Memory B cell (primary cell): Measurements from ENCODE around the gene PTRH1.
"Not testable (repeated sequence)": the region's sequence is repeated elsewhere in the genome, so short reads cannot be mapped to it uniquely, and the experiment has no call there.

Experiments
- ATAC-seq: fragments of 150-1000 bp; cut with Tn5 transposase; 2 replicates; pipeline ENCODE4 v1.10.0; 2021; ENCODE audit warnings: low read depth, mild to moderate bottlenecking, moderate library complexity
- DNase-seq, 2 donors: peaks; one replicate each; pipeline ENCODE4 v3.0.0; 2022; ENCODE audit warnings: low spot score in 2 of 2
- H3K27ac Mint-ChIP-seq: one replicate; pipeline ENCODE4 v1.8.0; 2022; ENCODE audit warnings: mild to moderate bottlenecking, moderate library complexity, mixed read lengths
- H3K27me3 Mint-ChIP-seq: one replicate; pipeline ENCODE4 v1.8.0; 2022; ENCODE audit warnings: mixed read lengths
- H3K36me3 Mint-ChIP-seq: one replicate; pipeline ENCODE4 v1.8.0; 2022; ENCODE audit warnings: mild to moderate bottlenecking, mixed read lengths
- H3K4me1 Mint-ChIP-seq: one replicate; pipeline ENCODE4 v1.8.0; 2022; ENCODE audit warnings: mixed read lengths
- H3K4me3 Mint-ChIP-seq: one replicate; pipeline ENCODE4 v1.8.0; 2022; ENCODE audit warnings: mild to moderate bottlenecking, moderate library complexity, mixed read lengths
- H3K9me3 Mint-ChIP-seq: one replicate; pipeline ENCODE4 v1.8.0; 2022; ENCODE audit warnings: mixed read lengths

PTRH1 gene

GRCh38 chr9:127715470-127716337 lies at the start of gene PTRH1, which contains the start of gene TTC16:
Gene PTRH1 (minus strand): TSS chr9:127715663. CDS start chr9:127715639, 24 bp downstream.
Gene TTC16 (plus strand): TSS chr9:127716079. CDS start chr9:127716146, 67 bp downstream.
- ATAC-seq = peak; percentile 95
- Mint-ChIP-seq H3K27me3 (no peaks in the 10 kb centered on the region), H3K4me1 (peaks cover 13% of the 10 kb centered on the region), H3K36me3 (no peaks in the 10 kb centered on the region), H3K27ac (peak within 1 kb of the TSS; percentile 80), H3K9me3 (no peaks in the 10 kb centered on the region), H3K4me3 (peak within 1 kb of the TSS; percentile 97)
- DNase-seq = peak; percentile 95

DNA sequence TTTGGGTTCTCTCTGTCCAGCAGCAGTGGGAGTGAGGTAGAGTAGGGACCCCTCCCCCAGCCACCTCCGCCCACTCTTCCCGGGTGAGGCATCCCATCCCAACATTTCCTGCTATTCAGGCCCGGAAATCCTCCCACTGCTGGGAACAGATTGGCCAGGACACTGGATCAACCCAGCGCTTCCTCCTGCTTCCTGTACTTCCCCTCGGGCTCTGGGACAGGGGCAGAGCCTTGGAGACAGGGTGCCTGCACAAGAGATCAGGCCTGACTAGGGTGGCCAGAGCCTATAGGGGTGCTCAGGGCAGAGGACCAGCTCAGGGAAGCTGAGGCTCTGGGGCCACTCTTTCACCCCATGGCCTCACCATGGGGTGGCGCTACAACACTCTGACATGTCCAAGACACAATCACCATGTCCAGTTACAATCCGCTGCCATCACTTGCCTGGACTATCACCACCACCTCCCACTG lies 48.5 kb upstream of the PTRH1 start:
- DNase-seq = no peak
- Mint-ChIP-seq H3K9me3 (no peaks in the 10 kb centered on the region), H3K27me3 (no peaks in the 10 kb centered on the region), H3K4me3 (no peak overlapping the region), H3K36me3 (peaks cover 29% of the 10 kb centered on the region), H3K27ac (peak overlapping the region; percentile 70), H3K4me1 (peaks cover 39% of the 10 kb centered on the region)
- peak; percentile 34 for ATAC-seq

DNA sequence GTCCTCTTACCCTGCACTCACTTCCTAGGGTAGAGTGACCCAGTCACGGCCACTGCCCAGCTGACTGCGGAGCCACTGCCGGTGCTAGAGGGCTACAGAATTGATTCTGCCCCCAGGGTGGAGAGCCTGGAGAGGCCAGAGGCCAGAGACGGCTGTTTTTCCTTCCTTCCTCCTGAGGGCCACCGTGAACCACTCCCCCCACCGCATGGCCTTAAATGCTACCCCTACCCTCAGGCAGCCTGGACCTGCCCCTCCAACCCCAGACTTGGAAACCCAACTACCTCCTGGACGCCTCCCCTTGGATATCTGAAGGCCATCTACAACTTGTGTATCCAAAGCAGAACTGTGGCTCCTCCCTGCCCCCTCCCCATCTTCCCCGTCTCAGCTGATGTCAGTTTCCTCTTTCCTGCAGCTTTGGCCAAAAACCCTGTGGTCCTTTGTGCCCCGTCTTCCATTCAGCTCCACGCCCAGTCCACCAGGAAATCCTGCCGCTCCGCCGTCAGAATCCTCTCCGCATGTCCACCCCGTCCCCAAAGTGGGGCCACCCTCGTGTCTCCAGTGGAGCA lies 46.7 kb upstream of the PTRH1 start:
- Mint-ChIP-seq H3K36me3 (peaks cover 30% of the 10 kb centered on the region), H3K9me3 (no peaks in the 10 kb centered on the region), H3K27ac (no peak overlapping the region), H3K27me3 (no peaks in the 10 kb centered on the region), H3K4me1 (peaks cover 37% of the 10 kb centered on the region), H3K4me3 (no peak overlapping the region)
- ATAC-seq = no peak
- DNase-seq = no peak

DNA sequence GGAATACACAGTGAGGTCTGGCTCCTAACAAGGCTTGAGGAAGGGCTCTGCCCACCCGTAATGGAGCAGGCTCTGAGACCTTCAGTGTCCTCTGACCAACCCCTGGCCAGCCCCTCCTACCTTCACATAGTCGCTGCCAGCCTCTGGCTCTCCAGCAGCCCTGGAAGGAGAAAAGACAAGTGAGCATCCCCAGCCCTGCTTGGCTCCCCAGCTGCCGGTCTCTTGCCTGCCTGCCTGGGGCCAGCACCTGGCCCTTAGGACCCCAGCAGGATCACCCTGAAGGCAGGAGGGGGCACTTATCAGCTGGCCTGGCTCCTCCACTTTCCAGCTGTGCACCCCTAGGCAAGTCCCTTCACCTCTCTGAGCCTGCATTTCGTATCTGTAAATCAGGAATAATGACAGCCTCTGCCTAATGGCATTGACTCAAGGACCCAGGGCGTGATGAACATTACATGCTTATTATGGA lies 46.1 kb upstream of the PTRH1 start:
- no peak for ATAC-seq
- Mint-ChIP-seq H3K27me3 (no peaks in the 10 kb centered on the region), H3K4me1 (peaks cover 35% of the 10 kb centered on the region), H3K36me3 (peaks cover 30% of the 10 kb centered on the region), H3K4me3 (no peak overlapping the region), H3K9me3 (no peaks in the 10 kb centered on the region), H3K27ac (no peak overlapping the region)
- DNase-seq = no peak

- peaks cover 26% of the 10 kb centered on the region for H3K36me3 Mint-ChIP-seq
- no peak overlapping the region for H3K27ac Mint-ChIP-seq
These were observed 45.6 kb upstream of the PTRH1 start for GRCh38 chr9:127761061-127761460.

GRCh38 chr9:127758843-127759242 lies 43.4 kb upstream of the PTRH1 start:
- no peak for DNase-seq
- H3K36me3 Mint-ChIP-seq = peaks cover 16% of the 10 kb centered on the region
- no peak overlapping the region for H3K4me3 Mint-ChIP-seq
- peaks cover 16% of the 10 kb centered on the region for H3K4me1 Mint-ChIP-seq
- no peaks in the 10 kb centered on the region for H3K9me3 Mint-ChIP-seq
- no peaks in the 10 kb centered on the region for H3K27me3 Mint-ChIP-seq
- no peak for ATAC-seq
- peak overlapping the region; percentile 86 for H3K27ac Mint-ChIP-seq

More at GRCh38 chr9:127761061-127761460, 45.6 kb upstream of the PTRH1 start:
- Mint-ChIP-seq H3K9me3 (no peaks in the 10 kb centered on the region), H3K4me1 (peaks cover 31% of the 10 kb centered on the region), H3K27me3 (no peaks in the 10 kb centered on the region), H3K4me3 (no peak overlapping the region)
- ATAC-seq (no peak), DNase-seq (no peak)

DNA sequence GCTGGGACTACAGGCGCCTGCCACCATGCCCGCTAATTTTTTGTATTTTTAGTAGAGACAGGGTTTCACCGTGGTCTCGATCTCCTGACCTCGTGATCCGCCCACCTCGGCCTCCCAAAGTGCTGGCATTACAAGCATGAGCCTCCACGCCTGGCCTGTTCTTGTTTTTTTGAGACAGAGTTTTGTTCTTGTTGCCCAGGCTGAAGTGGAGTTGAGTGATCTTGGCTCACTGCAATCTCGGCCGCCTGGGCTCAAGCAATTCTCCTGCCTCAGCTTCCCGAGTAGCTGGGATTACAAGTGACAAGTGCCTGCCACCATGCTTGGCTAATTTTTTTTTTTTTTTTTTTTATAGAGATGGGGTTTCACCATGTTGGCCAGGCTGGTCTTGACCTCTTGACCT lies 41.3 kb upstream of the PTRH1 start:
- not testable (repeated sequence) for H3K4me1 Mint-ChIP-seq, ATAC-seq, H3K27ac Mint-ChIP-seq, H3K4me3 Mint-ChIP-seq, H3K27me3 Mint-ChIP-seq, H3K9me3 Mint-ChIP-seq, DNase-seq
- H3K36me3 Mint-ChIP-seq = peaks cover 12% of the 10 kb centered on the region

GRCh38 chr9:127756233-127756632 lies 40.8 kb upstream of the PTRH1 start:
- no peaks in the 10 kb centered on the region for H3K9me3 Mint-ChIP-seq

DNA sequence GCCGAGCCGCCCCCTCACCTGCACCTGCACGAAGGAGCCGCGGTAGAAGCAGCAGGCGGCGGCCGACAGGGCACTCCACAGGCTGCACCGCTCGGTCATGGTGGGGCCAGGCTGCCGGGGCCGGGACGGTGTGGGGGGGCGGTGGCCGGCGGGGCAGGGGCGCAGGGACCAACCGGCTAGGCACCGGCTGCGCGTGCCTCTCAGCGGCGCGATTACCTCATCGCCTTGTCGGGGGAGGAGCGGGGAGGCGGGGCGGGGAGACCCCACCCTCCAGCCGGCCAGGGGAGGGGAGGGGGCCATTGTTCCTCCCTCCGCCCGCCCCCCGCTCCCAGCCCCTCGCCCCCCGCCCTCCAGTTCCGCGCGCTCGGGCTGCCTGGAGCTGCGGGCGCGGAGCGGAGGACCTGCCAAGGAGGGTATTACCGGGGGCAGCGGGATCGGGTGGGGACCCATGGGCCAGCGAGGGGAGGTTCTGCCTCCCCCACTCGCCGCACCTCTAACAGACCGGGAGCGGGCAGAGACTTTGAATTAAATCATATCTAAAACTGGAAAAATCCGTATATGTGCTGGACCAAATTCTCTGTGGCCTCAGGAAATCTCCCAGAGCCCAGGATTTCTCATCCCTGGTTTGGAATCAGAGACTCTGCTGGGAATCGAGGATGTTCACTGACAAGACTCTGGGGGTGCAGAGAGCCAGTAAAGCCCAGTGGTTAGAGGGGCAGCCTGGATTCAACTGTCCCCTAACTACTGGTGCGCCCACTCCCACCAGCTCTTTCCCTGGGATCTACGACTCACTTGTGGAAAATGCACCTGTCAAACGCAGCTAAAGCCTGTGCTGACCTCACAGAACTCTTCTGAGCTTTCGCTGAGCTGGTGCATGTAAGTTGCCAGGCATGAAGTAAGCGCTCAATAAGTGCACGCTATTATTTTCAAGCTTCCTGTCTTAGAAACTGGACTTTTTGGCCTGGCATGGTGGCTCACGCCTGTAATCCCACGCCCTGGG lies 39.9 kb upstream of the PTRH1 start:
- no peak overlapping the region for H3K4me3 Mint-ChIP-seq
- DNase-seq (no peak), ATAC-seq (no peak)
- H3K9me3 Mint-ChIP-seq = no peaks in the 10 kb centered on the region
- no peaks in the 10 kb centered on the region for H3K27me3 Mint-ChIP-seq
- H3K36me3 Mint-ChIP-seq = peaks cover 16% of the 10 kb centered on the region
- H3K4me1 Mint-ChIP-seq = peaks cover 12% of the 10 kb centered on the region
- no peak overlapping the region for H3K27ac Mint-ChIP-seq

More at GRCh38 chr9:127756233-127756632, 40.8 kb upstream of the PTRH1 start:
- no peak for ATAC-seq
- H3K4me3 Mint-ChIP-seq = no peak overlapping the region
- peaks cover 12% of the 10 kb centered on the region for H3K4me1 Mint-ChIP-seq
- no peak overlapping the region for H3K27ac Mint-ChIP-seq
- H3K36me3 Mint-ChIP-seq = peaks cover 12% of the 10 kb centered on the region
- DNase-seq = no peak
- H3K27me3 Mint-ChIP-seq = no peaks in the 10 kb centered on the region

DNA sequence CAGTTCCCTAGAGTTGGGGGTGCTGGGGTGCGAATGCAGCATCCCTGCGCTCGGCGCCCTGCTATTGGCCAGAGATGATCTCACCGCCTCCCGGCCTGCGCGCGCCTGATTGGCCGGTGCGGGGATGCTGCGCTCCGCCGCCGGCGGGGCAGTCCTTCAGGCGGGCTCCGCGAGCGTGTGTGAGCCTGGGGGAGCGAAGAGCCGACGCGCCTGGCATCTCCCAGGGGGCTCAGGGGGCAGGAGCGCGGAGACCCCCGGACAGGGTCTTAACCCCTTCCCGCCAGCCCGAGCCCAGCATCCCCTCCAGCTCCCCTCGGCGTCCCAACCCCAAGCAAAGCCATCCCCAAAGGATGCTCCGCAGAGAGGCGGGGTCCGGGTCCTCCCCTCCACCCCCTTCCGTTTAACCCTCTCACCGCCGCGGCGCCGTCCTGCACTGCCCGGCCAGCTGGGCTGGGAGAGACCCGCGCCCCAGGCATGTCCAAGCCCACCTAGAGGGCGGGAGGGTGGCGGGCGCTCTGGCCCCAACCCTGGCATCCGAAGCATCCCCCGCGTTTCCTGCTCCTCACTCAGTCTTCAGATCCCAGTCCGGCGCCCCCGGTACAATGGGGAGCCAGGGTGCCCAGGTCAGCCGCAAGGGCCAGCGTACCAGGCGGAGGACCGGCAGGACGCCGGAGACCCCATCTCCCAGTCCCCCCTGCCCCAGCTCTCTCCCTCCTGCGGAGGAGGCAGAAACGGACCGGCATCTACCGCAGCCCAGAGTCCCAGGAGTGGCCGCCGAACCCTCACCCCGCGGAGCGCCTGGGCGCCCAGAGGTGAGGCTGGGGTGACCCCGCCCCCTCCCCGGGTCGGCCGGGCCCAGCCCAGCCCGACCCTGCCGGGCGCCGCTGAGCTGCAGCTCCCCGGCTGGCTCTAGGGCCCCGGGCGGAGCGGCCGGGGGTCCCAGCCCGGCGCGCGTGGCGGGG lies 38.9 kb upstream of the PTRH1 start:
- no peak for ATAC-seq

GRCh38 chr9:127753622-127754021 lies 38.2 kb upstream of the PTRH1 start:
- Mint-ChIP-seq H3K4me1 (peaks cover 9% of the 10 kb centered on the region), H3K36me3 (peaks cover 14% of the 10 kb centered on the region), H3K27me3 (no peaks in the 10 kb centered on the region), H3K4me3 (no peak overlapping the region), H3K27ac (no peak overlapping the region), H3K9me3 (no peaks in the 10 kb centered on the region)
- ATAC-seq = no peak
- no peak for DNase-seq

More for the DNA sequence above, 38.9 kb upstream of the PTRH1 start:
- H3K4me3 Mint-ChIP-seq = no peak overlapping the region
- no peak for DNase-seq
- H3K27ac Mint-ChIP-seq = no peak overlapping the region
- peaks cover 17% of the 10 kb centered on the region for H3K36me3 Mint-ChIP-seq
- H3K9me3 Mint-ChIP-seq = no peaks in the 10 kb centered on the region
- peaks cover 12% of the 10 kb centered on the region for H3K4me1 Mint-ChIP-seq
- no peaks in the 10 kb centered on the region for H3K27me3 Mint-ChIP-seq

DNA sequence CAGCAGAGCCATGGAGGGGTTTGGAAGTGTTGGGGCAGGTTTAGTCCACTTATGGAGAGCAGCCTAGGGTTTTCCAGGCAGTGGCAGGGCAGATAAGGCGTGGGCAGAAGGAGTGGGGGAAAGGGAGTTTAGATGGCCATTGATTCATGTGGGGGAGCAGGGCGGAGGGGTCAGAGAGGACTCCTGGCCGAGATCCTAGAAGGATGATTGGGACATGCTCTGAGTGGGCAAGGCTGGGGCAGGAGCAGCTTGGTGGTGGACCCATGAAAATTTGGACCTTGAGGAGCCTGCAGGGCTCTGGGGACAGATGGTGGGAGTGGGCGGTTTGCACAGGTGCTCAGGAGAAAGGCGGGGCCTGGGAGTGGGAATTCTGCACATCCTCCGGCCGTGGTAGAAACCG lies 37.7 kb upstream of the PTRH1 start:
- peak overlapping the region; percentile 6 for H3K27ac Mint-ChIP-seq
- DNase-seq = no peak
- H3K4me1 Mint-ChIP-seq = peaks cover 6% of the 10 kb centered on the region
- peaks cover 12% of the 10 kb centered on the region for H3K36me3 Mint-ChIP-seq
- no peaks in the 10 kb centered on the region for H3K27me3 Mint-ChIP-seq
- ATAC-seq = no peak
- no peaks in the 10 kb centered on the region for H3K9me3 Mint-ChIP-seq
- H3K4me3 Mint-ChIP-seq = no peak overlapping the region
